HCT116 (cell line): ENCODE results near the gene RGL4.

Experiments
- ATF3 ChIP-seq: IDR thresholded peaks from 2 replicates; pipeline ENCODE4 v1.6.1; 2012
- CTCF ChIP-seq, 3 experiments: fragments of 200-600 bp in 1 of 3; sonication (generic) in 1 of 3; IDR thresholded peaks in 2 of 3; conservative IDR thresholded peaks in 1 of 3; 2 replicates each; pipeline ENCODE4 v1.5.1; 2012 to 2017; ENCODE audit warnings: low read depth in 2 of 3, low read length in 2 of 3, antibody characterized with exemption in 1 of 3, borderline replicate concordance in 1 of 3, control low read depth in 1 of 3, mild to moderate bottlenecking in 1 of 3, mixed read lengths in 1 of 3, mixed run types in 1 of 3, moderate library complexity in 1 of 3; ENCODE audit not compliant: insufficient read depth in 1 of 3
- EGR1 ChIP-seq: IDR thresholded peaks from 2 replicates; pipeline ENCODE4 v1.6.1; 2012; ENCODE audit warnings: low read depth
- EZH2 ChIP-seq: fragments of 200-600 bp; sonication (generic); IDR thresholded peaks from 2 replicates; pipeline ENCODE4 v1.6.1; 2017; ENCODE audit warnings: antibody characterized with exemption, mixed run types
- POLR2A ChIP-seq: IDR thresholded peaks from 2 replicates; pipeline ENCODE4 v1.7.0; 2011; ENCODE audit warnings: borderline replicate concordance; ENCODE audit not compliant: insufficient read depth, insufficient read length; ENCODE audit errors: extremely low read depth
- POLR2AphosphoS5 ChIP-seq: IDR thresholded peaks from 2 replicates; pipeline ENCODE4 v1.6.1; 2011; ENCODE audit warnings: mild to moderate bottlenecking, low read depth, low read length, moderate library complexity
- ZBTB33 ChIP-seq: IDR thresholded peaks from 2 replicates; pipeline ENCODE4 v1.6.1; 2011; ENCODE audit warnings: mild to moderate bottlenecking, low read length, moderate library complexity; ENCODE audit not compliant: insufficient replicate concordance; ENCODE audit errors: extremely low read depth

- TF ChIP-seq CTCF (IDR thresholded peaks at IDR 0.05 in 2 of 3, conservative IDR thresholded peaks at IDR 0.05 in 1 of 3; ENCODE audit: borderline replicate concordance in 1 of 3, insufficient read depth in 1 of 3, low read depth in 2 of 3, low read length in 2 of 3) = no peak
- no peak for TF ChIP-seq EZH2
- TF ChIP-seq POLR2A = no peak
- no peak for TF ChIP-seq POLR2AphosphoS5
- TF ChIP-seq ZBTB33 = no peak
- TF ChIP-seq ATF3 = no peak
- TF ChIP-seq EGR1 = no peak
These were observed 2.2 kb upstream of the RGL4 start for GRCh38 chr22:23688571-23688970.
